ENCODE measurements around the gene RAET1E. TPM values are rescaled to one million over a fixed set of nuclear protein-coding genes. Genes with fewer than 3 reads are reported as not detected.

RAET1E gene
- total RNA-seq, 1 donor: under 0.01 TPM

Other genes starting within 250 kb of the RAET1E start
- gene KATNA1, start 249.4 kb downstream of the RAET1E start, total RNA-seq: 12.9 TPM
- gene LATS1, start 180.0 kb downstream of the RAET1E start, total RNA-seq: 24.5 TPM
- gene NUP43, start 151.6 kb downstream of the RAET1E start, total RNA-seq: 19.7 TPM
- 109 TPM for gene PCMT1, start 148.4 kb downstream of the RAET1E start, total RNA-seq
- gene LRP11, start 33.8 kb downstream of the RAET1E start, total RNA-seq: 1.3 TPM
- not detected for gene RAET1G, start 25.0 kb upstream of the RAET1E start, total RNA-seq
- gene ULBP2, start 43.9 kb upstream of the RAET1E start, total RNA-seq: 0.27 TPM
- gene ULBP1, start 65.8 kb upstream of the RAET1E start, total RNA-seq: under 0.01 TPM
- not detected for gene RAET1L, start 127.4 kb upstream of the RAET1E start, total RNA-seq
- gene ULBP3, start 171.0 kb upstream of the RAET1E start, total RNA-seq: 2.7 TPM
- gene PPP1R14C, start 244.9 kb upstream of the RAET1E start, total RNA-seq: under 0.01 TPM